ENCODE measurements around the gene FNDC5.

Gene FNDC5

DNA sequence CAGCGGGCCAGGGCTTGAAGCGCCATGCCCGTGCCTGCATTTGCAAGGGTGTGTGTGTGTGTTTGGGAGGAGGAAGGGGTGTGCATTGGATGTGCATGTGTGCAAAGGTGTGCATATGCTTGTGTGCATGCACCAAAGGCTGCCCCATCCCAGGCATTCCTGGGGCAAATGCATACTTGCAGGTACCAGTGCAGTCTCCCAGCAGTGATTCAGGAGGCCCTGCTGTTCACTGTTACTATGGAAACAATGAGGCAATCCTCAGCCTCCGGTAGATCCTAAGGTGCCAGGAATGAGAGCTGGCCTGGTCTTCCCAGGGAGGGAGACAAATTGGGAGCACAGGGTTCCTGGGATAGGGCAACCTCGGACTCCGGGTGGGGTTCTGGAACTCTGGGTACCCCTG lies 7.5 kb upstream of the FNDC5 start:
- TF ChIP-seq, protein P1, sequence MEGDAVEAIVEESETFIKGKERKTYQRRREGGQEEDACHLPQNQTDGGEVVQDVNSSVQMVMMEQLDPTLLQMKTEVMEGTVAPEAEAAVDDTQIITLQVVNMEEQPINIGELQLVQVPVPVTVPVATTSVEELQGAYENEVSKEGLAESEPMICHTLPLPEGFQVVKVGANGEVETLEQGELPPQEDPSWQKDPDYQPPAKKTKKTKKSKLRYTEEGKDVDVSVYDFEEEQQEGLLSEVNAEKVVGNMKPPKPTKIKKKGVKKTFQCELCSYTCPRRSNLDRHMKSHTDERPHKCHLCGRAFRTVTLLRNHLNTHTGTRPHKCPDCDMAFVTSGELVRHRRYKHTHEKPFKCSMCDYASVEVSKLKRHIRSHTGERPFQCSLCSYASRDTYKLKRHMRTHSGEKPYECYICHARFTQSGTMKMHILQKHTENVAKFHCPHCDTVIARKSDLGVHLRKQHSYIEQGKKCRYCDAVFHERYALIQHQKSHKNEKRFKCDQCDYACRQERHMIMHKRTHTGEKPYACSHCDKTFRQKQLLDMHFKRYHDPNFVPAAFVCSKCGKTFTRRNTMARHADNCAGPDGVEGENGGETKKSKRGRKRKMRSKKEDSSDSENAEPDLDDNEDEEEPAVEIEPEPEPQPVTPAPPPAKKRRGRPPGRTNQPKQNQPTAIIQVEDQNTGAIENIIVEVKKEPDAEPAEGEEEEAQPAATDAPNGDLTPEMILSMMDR (IDR thresholded peaks at IDR 0.05; ENCODE audit: low read depth, low read length, missing control alignments): no peak
- H3K4me3 ChIP-seq (ENCODE audit: low read depth, low read length): no peak overlapping the region
- no peak for DNase-seq (ENCODE audit: low read depth)
- in situ Hi-C loops (cut with HindIII; ENCODE audit: low sequenced_read_pairs): no loop called here

DNA sequence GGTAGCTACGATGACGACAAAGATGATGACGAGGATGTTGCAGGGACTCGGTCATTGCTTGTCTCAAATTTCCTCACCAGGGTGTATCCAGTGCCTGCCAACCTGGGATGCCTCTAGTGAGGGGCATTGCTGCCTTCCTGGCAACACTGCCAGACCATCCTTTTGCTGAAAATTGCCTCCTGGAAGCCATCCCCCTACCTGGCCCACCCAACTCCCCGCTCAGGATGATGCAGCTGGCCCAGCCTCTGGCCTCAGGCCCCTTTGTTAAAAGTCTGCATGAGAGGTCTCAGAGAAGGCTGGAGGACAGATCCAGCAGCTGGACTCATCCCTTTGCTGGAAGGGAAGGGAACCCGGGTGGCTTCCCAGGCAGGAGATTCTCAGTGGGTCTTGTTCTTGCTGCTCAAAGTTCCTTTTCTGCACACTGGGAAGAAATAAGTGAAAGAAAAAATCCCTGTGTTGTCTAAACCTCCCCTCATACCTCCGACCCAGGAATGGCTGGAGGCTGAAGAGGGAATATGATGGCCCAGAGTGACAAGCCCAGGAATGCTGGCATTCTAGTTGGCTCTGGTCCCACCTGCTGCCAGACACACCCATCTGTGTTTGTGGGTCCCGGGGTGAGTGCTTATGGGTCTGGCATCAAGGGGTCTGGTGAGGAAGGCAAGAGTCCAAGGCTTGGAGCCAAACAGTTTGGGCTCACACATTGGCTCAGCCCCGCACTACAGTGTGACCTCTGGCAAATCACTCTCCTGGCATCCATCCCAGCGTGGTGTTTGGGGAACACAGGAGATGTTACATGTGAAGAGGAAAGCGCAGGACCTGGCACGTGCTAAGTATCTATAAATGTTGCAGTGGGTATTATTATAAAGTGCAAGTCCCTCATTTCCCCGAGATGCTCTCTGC lies 6.7 kb upstream of the FNDC5 start:
- H3K4me3 ChIP-seq (ENCODE audit: low read depth, low read length): no peak overlapping the region
- no peak for DNase-seq (ENCODE audit: low read depth)
- TF ChIP-seq, protein P1 (IDR thresholded peaks at IDR 0.05; ENCODE audit: low read depth, low read length, missing control alignments): no peak
- in situ Hi-C loops (cut with HindIII; ENCODE audit: low sequenced_read_pairs): no loop called here

DNA sequence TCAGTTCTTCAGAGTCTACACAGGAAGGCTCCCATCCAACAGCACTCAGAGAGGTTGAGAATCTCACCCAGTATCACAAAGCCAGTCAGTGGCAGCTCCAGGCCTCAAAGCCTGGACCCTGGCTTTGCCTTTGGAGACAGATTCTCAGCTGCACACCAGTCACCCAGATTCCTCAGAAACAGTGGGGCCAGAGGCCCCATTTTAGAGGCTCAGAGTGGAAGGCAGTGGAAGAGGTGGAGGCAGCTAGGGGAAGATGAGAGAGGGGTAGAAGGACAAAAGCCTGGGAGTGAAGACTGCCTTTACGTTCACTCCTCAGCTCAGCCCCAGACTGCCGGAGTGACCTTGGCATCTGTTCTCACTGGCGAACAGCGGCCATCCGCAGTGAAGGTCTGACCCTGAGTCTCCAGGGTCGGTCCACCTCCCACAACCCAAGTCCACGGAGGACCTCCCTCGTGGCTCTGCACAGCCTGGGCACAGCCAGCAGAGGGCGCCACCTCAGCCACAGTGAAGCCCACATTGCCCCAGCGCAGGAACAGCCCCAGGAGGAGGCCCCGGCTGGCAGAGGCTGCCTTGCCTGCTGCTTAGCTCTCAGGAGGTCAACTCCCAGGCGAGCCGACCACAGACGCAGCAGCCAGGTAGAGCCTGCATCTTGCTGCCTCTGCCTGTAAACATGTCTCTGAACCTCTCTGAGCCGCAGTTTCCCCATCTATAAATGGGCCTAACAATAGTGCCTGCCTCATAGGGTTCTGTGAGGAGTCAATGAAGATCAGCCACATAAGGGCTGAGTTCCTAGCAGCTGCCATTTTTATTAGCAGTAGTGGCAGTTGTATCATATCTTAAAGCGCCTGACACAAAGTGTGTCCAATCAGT lies 5.9 kb upstream of the FNDC5 start:
- in situ Hi-C loops (cut with HindIII; ENCODE audit: low sequenced_read_pairs): no loop called here
- H3K4me3 ChIP-seq (ENCODE audit: low read depth, low read length): no peak overlapping the region
- TF ChIP-seq, protein P1 (IDR thresholded peaks at IDR 0.05; ENCODE audit: low read depth, low read length, missing control alignments): peak; percentile 88

DNA sequence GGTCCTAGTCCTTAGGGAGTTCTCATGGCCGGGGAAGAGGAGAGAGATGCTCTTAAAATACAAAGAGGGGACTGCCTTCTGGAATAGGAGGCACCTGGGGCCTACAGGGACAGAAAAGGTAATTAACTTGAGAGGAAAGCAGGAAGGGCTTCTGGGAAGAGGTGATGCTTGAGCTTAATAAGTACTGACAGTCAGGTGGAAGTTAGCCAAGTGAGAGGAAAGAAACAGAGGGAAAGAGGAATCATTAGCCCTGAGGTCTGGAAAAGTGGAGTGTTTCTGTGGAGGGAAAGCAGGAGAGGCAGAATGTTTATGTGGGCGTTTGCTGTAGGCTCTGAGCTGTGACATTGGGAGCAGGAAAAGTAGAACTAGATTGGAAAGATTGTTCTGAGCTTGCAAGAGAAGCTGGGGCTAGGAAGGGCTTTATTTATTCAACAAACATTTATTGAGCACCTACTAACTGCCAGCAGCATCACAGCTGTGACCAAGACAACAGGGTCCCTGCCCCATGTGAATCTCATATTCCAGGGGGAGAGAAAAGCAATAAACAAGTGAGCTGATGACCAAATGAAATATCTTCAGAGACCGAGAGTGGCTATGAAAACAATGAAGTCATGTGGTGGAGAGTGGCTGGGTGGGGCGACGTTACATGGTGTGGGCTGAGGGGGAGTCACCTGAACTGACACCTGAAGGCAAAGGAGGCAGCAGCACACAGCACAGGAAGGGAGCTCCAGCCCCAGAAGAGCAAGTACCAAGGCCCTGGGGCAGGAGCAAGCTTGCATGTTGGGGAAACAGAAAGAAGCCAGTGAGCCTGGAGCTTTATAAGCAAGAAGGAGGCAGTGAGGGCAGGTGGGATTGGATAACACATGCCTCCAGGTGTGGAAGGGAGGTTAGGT lies 4.4 kb upstream of the FNDC5 start:
- TF ChIP-seq, protein P1 (IDR thresholded peaks at IDR 0.05; ENCODE audit: low read depth, low read length, missing control alignments): no peak
- no peak for DNase-seq (ENCODE audit: low read depth)
- no peak overlapping the region for H3K4me3 ChIP-seq (ENCODE audit: low read depth, low read length)
- in situ Hi-C loops (cut with HindIII; ENCODE audit: low sequenced_read_pairs): no loop called here

More for the DNA sequence above, 5.9 kb upstream of the FNDC5 start:
- no peak for DNase-seq (ENCODE audit: low read depth)

DNA sequence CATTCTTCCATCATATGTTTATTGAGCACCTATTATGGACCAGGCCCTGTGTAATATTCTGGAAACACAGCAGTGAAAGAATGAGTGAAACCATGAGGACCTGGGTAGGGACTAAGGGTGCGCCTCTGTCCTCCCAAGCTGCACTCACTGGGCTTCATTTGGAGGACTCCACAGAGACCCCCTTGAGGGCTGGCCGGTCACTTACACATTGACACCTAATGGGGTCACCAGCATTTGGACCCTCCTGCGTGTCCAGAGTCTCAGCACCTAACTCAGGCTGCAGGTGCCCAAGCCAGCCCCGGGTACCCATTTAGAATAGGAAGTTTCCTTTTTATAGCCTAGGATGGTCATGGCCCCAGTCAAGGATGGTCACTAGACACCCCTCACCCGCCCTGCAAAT lies 2.8 kb upstream of the FNDC5 start:
- in situ Hi-C loops (cut with HindIII; ENCODE audit: low sequenced_read_pairs): no loop called here
- TF ChIP-seq, protein P1 (IDR thresholded peaks at IDR 0.05; ENCODE audit: low read depth, low read length, missing control alignments): no peak
- DNase-seq (ENCODE audit: low read depth): no peak
- H3K4me3 ChIP-seq (ENCODE audit: low read depth, low read length): no peak overlapping the region

DNA sequence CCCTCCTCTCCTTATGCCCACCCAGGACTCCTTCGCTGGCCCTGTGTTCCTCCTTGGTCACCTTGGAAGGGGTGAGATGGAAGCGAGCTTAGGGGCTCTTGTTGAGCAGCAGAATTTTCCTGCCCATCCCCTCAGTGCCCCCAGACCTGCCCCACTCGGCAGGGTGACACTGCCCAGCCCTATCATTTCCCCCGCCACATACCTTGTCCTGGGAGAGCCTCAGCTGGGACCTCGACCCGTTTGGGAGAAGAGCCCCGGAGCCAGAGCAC lies 1.4 kb upstream of the FNDC5 start:
- in situ Hi-C loops (cut with HindIII; ENCODE audit: low sequenced_read_pairs): no loop called here
- DNase-seq (ENCODE audit: low read depth): no peak
- TF ChIP-seq, protein P1 (IDR thresholded peaks at IDR 0.05; ENCODE audit: low read depth, low read length, missing control alignments): no peak
- no peak overlapping the region for H3K4me3 ChIP-seq (ENCODE audit: low read depth, low read length)
